Fibroblast of pulmonary artery (primary cell): ENCODE data around the gene SUPT3H.

Experiments
- DNase-seq: peaks from one replicate; pipeline ENCODE4 v3.0.0-alpha.2; 2010; ENCODE audit warnings: low read depth
- H3K4me3 ChIP-seq: replicated peaks from 2 replicates; pipeline ENCODE4 v1.5.1; 2011; ENCODE audit warnings: low read depth, mild to moderate bottlenecking, control low read depth, low read length, moderate library complexity
- TF ChIP-seq, protein P1 (sequence below): IDR thresholded peaks from 2 replicates; pipeline ENCODE4 v1.5.1; 2011; ENCODE audit warnings: mild to moderate bottlenecking, control low read depth, low read length, inconsistent platforms; ENCODE audit errors: missing control alignments

Gene SUPT3H

DNA sequence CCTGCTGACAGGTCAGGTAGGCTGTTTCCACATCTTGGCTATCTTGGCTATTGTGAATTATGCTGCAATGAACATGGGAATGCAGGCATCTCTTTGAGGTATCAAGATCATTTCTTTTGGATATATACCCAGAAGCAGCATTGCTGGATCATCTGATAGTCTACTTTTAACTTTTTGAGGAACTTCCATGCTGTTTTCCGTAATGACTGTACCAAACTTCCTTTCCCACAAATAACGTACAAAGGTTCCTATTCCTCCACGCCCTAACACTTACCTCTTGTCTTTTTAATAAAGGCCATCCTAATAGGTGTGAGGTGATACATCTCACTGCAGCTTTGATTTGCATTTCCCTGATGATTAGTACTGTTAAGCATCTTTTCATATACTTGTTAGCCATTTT is 388.3 kb downstream of the SUPT3H start:
- no peak for DNase-seq
- no peak overlapping the region for H3K4me3 ChIP-seq
- TF ChIP-seq, protein P1, sequence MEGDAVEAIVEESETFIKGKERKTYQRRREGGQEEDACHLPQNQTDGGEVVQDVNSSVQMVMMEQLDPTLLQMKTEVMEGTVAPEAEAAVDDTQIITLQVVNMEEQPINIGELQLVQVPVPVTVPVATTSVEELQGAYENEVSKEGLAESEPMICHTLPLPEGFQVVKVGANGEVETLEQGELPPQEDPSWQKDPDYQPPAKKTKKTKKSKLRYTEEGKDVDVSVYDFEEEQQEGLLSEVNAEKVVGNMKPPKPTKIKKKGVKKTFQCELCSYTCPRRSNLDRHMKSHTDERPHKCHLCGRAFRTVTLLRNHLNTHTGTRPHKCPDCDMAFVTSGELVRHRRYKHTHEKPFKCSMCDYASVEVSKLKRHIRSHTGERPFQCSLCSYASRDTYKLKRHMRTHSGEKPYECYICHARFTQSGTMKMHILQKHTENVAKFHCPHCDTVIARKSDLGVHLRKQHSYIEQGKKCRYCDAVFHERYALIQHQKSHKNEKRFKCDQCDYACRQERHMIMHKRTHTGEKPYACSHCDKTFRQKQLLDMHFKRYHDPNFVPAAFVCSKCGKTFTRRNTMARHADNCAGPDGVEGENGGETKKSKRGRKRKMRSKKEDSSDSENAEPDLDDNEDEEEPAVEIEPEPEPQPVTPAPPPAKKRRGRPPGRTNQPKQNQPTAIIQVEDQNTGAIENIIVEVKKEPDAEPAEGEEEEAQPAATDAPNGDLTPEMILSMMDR: no peak

DNA sequence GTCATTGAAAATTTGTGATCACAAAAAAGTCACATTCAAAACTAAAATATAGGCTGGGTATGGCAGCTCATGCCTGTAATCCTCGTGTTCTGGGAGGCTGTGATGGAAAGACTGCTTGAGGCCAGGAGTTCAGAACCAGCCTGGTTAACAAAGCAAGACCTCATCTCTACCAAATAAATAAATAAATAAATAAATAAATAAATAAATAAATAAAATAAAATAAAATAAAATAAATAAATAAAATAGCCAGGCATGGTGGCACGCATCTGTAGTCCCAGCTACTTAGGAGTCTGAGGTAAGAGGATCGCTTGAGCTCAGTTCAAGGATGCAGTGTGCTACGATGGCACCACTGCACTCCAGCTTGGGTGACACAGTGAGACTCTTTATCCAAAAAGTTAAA is 392.7 kb downstream of the SUPT3H start:
- TF ChIP-seq, protein P1: no peak
- no peak for DNase-seq
- no peak overlapping the region for H3K4me3 ChIP-seq

DNA sequence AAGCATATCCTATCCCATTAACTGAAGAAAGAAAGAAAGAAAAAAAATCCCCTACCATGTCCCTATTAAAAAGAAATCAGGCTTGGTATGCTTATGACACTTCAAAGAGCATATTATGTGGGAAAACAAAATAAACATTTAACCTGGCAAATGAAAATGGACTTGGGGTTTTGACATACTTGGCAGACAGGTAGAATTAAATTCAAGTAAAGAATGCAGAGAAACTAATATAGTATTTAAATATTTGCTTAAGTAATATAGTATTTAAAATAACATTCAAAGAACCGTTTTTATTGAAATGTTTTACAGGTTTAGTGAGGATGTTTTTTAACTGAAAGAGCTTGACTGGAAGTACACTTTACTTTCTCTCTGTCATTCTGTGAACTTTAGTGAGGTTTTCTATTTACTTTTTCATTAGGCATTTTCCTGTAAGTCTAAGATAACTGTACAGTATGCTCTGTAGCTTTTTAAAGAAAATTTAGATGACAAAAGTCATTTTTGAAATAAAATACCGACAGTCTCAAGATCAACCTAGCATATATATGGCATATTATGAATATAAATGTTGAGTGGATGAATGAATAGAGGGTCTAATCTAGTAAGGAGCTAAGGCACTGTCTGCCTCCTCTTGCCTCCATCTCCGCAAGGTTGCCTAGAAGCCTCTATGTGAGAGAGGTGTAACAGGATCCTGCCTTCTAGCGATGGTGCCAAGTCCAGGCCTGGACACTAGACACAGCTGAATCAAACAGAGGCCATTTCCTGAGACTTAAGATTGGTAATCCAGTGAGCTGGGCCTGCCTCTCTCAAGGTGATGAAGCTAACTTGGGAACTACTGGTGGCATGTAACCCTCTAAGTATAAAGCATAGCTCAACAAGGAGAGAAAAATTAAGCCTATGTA is 394.0 kb downstream of the SUPT3H start:
- TF ChIP-seq, protein P1: no peak
- no peak overlapping the region for H3K4me3 ChIP-seq
- no peak for DNase-seq

DNA sequence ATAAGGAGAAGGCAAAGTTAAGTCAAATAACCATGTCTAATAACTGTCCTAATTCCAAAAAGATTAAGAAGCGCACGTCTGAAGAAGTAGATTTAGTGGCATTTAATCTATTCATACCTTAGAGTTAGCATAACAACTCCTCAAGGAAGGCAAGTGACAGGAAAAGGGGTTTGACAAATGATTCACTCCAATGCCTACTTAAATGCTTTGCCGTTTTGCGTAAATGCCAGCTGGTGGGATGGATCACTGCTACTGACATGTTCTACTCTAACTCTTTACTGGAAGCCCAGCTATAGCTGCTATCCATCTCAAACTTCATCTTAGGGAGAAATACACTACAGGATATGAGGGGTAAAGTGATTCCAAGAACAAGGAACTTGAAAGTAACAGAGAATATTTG is 396.9 kb downstream of the SUPT3H start:
- H3K4me3 ChIP-seq: no peak overlapping the region
- DNase-seq: no peak
- TF ChIP-seq, protein P1: no peak

DNA sequence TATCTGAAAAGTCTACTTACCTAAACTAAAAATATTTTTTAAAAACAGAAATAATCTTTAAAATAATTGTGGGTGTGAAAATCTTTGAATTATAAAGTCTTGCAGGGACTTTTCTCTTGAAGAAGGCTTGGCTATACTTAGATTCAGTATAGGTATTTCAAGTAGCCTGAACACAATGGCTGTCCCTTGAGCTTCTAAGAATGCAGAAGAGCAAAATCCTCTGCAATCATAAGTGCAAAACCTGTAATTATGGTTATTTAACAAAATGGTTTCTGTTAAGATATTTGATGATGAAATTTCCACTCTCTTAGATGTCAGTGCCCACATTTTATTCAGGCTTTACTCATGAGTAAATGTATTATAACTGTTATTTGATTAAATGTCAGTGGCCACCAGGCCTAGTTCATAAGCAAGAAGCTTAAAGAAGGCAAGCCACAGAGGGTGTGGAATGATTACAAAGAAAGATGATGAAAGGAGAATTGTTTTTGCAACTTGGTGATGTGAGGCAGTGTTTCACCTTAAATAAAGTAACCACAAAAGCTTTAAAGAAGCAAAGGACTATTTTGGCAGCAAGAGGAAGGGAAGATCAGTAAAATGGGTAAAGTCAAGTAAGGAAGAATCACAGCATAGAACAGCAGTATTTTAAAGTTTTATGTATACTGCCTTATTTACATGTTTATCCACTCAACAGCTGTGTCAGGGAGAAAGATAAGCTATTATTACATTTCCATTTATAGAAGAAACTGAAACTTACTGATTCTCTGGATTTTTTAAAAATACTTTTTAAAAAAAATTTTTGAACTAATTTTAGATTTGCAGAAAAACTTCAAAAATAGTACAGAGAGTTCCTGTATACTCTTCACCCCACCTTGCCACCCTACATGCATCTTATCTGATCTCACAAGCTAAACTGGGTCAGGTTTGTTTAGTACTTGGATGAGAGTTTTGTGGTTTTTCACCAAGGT is 400.8 kb downstream of the SUPT3H start:
- TF ChIP-seq, protein P1: no peak
- H3K4me3 ChIP-seq: no peak overlapping the region
- DNase-seq: peak; percentile 9

DNA sequence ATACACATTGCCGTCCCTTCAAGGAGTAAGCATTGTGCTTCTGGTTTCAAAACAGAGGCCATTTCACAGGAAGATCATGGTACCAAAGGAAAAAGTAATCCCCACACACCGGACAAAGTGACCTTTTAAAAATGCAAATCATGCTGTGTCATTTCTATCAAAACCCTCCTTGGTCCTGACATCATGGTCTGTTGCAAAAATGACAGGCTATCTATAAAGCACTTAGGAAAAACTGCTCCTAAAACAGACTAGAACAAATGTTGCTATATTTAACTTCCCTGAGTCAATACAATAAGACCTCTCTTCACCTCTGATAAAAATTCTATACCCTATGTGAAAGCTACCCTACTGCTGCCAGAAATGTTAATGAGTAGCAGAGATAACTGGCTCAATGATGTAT is 403.2 kb downstream of the SUPT3H start:
- DNase-seq: no peak
- TF ChIP-seq, protein P1: no peak
- H3K4me3 ChIP-seq: no peak overlapping the region
